DMS114 treated with DMSO at 0.1 percent for 48 hours (cell line): ENCODE data around the gene ASTN1.

ENCODE experiments used
- DNase-seq: peaks from one replicate; lab custom pipeline; 2025; ENCODE audit not compliant: unreplicated experiment; lab: John Stamatoyannopoulos, UW

The ASTN1 gene

GRCh38 chr1:177164380-177165068 is at the start of gene ASTN1:
ASTN1 (minus strand) TSS chr1:177164712; CDS start chr1:177164676, 36 bp downstream.
- DNase-seq = no peak

GRCh38 chr1:177211231-177211630 is 46.7 kb upstream of the ASTN1 start:
- no peak for DNase-seq

- no peak for DNase-seq
Observed at GRCh38 chr1:177210071-177210470, 45.6 kb upstream of the ASTN1 start.

GRCh38 chr1:177209357-177209756 is 44.8 kb upstream of the ASTN1 start:
- no peak for DNase-seq

GRCh38 chr1:177208920-177209319 is 44.4 kb upstream of the ASTN1 start:
- no peak for DNase-seq

- DNase-seq = no peak
Observed at GRCh38 chr1:177206831-177207355, 42.4 kb upstream of the ASTN1 start.

- DNase-seq = no peak
Observed at GRCh38 chr1:177200290-177200689, 35.8 kb upstream of the ASTN1 start.

- no peak for DNase-seq
Observed at GRCh38 chr1:177198243-177198642, 33.7 kb upstream of the ASTN1 start.

- DNase-seq = no peak
Observed at GRCh38 chr1:177190308-177190970, 25.9 kb upstream of the ASTN1 start.

GRCh38 chr1:177186639-177187038 is 22.1 kb upstream of the ASTN1 start:
- no peak for DNase-seq

- DNase-seq = no peak
Observed at GRCh38 chr1:177185209-177185608, 20.7 kb upstream of the ASTN1 start.

GRCh38 chr1:177183836-177184235 is 19.3 kb upstream of the ASTN1 start:
- no peak for DNase-seq

- peak; percentile 30 for DNase-seq
Observed at GRCh38 chr1:177181631-177182291, 17.2 kb upstream of the ASTN1 start.

- DNase-seq = no peak
Observed at GRCh38 chr1:177181280-177181630, 16.7 kb upstream of the ASTN1 start.

GRCh38 chr1:177174921-177175634 is 10.6 kb upstream of the ASTN1 start:
- DNase-seq = no peak

- no peak for DNase-seq
Observed at GRCh38 chr1:177173976-177174375, 9.5 kb upstream of the ASTN1 start.

GRCh38 chr1:177172866-177173265 is 8.4 kb upstream of the ASTN1 start:
- no peak for DNase-seq

GRCh38 chr1:177172272-177172671 is 7.8 kb upstream of the ASTN1 start:
- DNase-seq = no peak

GRCh38 chr1:177171536-177172123 is 7.1 kb upstream of the ASTN1 start:
- DNase-seq = no peak

GRCh38 chr1:177170756-177171535 is 6.4 kb upstream of the ASTN1 start, which contains the start of gene BRINP2:
BRINP2 (plus strand) TSS chr1:177170958; CDS start chr1:177229877, 58,919 bp downstream.
- peak; percentile 17 for DNase-seq
